Endometrial microvascular endothelial cells (primary cell): ENCODE measurements around the gene PPP1R1C. TPM values are rescaled to one million over a fixed set of nuclear protein-coding genes. Genes with fewer than 3 reads are reported as not detected.

Experiments used
- in situ Hi-C: cut with HindIII; loops from 2 replicates; pipeline ENCODE4 v1.10.0; 2017; ENCODE audit warnings: low sequenced_read_pairs, low pct_unique_long_range_greater_than_20kb; ENCODE audit errors: inconsistent ontology term
- total RNA-seq: library from RNA; depleted of rRNA; stranded (reverse); fragments of >200 nt; gene quantifications from one replicate; pipeline ENCODE4 v1.2.3, GENCODE V29; 2015; ENCODE audit errors: inconsistent ontology term

The PPP1R1C gene
- total RNA-seq, 1 donor from 2014 or later, result 0.84 TPM

DNA sequence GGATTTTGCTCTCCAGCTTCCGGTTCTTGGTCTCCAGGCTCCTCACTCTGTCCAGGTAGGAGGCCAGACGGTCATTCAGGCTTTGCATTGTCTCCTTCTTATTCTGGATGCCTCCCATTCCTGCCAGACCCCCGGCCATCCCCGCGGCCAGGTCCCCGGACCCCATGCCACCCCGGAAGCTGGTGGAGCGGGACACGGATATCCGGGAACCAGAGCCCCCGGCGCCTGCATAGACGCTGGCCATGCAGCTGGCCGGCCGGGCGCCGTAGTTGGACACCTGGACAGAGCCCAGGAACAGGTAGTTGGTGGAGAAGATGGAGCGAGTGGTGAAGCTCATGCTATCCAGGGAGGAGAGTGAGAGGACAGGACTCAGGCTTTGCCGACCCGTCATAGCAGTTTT, 23.5 kb upstream of the PPP1R1C start:
- in situ Hi-C loops, result no loop called here

DNA sequence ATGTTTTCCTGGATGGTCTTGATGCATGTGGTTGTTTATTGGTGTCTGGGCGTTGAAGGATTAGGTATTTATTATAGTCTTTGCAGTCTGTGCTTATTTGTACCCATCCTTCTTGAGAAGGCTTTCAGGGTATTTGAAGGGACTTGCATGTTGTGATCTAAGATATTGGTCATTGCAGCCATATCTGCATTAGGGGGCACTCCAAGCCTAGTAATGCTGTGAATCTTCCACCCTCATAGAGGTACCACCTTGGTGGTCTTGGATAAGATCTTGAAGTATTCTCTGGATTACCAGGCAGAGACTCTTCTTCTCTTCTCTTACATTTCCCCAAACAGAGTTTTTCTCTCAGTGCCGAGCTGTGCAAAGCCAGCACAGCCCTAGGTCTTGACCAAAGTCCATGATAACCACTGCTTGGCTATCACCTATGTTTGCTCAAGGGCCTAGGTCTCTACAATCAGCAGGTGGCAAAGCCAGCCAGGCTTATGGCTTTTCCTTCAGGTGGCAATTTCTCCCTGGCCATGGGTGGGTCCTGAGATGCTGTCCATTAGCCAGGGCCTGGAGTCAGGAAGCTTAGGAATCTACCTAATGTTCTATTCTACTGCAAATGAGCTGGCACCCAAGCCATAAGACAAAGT, 15.4 kb upstream of the PPP1R1C start:
- in situ Hi-C loops, result no loop called here

DNA sequence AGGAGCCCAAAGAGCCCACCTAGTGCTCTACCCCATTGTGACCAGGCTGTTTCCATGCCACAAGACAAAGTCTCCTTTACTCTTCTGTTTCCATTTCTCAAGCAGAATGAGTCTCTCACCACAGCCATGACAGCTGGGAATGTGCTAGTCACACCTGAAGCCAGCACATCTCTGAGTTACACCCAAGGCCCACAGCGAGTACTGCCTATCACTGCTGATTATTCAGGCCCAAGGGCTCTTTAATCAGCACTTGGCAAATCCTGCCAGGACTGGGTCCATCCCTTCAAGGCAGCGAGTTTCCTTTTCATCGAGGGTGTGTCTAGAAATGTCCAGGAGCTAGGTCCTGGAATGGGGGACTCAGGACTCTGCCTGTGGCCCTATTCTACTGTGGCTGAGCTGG, 14.6 kb upstream of the PPP1R1C start:
- in situ Hi-C loops, result no loop called here

DNA sequence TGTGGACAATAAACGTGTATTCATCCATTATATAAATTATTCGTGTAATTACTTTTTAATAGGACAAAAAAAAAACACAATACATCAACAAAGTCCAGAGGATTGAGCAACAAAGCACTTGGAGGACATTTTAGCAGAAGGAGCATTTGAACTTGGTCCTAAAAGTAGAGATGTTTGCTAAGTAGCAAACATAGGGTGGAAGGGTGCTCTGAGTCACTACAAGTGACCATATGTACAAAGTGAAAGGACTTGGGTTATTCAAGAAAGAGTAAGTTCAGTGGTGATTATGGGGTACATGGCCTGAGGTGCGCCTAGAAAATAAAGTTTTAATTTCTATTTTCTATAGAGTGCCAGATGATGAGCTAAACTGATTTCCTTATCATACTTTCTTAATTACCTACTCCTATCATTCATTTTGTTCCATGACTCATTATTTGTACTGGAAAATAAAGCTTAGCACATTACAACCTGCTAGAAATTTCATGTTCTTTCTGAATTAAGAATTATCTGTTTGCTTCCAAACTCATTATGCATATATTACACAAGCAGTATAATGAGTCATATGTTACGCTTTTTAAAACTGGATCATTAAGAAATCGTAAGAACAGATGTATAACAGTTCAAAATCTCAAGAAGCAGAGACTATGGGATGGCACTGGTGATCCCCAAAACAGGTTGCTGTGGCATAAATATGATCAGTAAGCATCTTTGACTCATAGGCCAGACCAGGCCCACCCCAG, 13.1 kb upstream of the PPP1R1C start:
- in situ Hi-C loops, result no loop called here

DNA sequence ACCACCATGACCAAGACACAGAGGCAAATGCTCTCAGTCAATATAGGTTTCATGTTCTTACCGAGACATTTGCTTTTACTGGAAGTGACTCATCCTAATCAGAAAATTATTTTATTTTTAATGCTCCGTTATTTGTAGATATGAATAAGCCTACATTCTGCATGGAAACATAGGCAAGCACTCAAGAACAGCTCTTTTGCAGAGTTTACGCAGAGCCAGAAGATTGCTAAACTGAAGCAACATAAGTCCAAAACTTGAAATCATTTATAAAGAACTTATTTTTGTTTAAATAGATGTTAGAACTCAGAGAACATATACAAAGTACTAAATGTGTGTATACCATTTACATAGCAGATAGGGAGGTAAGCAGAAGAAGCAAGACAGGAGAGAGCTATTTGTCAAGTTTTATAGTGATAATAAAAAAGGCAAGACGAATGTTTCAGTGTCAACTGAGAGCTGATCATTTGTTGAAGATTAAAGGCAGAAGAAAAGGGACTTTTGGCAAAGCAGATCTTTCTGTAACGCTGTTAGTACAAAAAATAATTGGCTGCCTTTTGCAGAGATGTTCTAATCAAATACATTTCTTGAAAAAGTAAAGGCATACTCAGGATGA, 12.4 kb upstream of the PPP1R1C start:
- in situ Hi-C loops, result no loop called here

DNA sequence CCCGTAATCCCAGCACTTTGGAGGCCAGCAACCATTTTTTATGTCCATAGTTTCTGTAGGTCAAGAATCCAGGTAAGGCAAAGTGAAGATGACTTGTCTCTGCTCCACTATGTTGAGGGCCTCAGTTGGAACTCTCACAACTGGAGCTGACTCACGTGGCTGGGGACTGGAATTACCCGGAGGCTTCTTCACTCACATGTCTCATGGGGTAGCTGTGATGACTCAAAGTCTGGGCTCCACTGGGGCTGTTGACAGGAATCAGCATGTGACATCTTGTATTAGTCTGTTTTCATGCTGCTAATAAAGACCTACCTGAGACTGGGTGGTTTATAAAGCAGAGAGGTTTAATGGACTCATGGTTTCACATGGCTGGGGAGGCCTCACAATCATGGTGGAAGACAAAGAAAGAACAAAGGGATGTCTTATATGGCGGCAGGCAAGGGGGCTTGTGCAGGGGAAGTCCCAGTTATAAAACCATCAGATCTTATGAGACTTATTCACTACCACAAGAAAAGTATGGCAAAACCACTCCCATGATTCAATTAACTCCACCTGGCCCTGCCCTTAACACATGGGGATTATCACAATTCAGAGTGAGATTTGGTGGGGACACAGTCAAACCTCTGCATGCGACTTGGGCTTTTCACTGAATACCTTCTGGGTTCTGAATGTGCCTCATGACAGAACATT, 7.8 kb upstream of the PPP1R1C start:
- in situ Hi-C loops, result no loop called here

DNA sequence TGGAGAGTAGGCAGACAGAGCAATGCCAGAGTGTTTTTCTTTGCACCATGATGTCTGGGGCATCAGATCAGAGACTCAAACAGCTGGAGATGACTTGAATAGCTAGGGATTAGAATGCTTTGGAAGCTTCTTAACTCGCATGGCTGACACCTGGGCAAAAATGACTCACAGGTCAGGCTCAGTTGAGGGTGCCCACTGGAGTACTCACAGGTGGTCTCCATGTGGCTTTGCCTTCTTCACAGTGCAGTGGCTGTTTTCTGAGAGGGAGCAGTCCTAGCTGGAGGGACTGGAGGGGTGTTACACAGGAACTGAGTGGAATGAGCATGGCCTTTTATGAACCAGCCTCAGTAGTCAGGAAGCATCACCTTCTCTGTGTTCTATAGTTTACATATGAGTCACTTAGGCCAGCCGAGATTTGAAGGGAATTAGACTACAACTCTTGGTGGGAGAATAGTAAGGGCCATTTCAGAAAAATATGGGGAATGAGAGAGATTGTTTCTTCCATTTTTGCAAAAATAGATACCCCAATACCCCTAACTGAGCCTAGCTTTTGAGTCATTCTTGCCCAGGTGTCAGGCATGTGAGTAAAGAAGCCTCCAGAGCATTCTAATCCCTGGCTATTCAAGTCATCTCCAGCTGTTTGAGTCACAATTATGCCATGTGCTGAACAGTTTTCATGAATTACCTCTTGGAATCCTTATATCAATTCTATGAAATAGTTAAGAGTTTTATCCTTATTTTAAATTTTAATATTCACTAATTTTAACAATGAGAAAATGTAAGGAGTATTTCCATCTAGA, 7.1 kb upstream of the PPP1R1C start:
- in situ Hi-C loops, result no loop called here

DNA sequence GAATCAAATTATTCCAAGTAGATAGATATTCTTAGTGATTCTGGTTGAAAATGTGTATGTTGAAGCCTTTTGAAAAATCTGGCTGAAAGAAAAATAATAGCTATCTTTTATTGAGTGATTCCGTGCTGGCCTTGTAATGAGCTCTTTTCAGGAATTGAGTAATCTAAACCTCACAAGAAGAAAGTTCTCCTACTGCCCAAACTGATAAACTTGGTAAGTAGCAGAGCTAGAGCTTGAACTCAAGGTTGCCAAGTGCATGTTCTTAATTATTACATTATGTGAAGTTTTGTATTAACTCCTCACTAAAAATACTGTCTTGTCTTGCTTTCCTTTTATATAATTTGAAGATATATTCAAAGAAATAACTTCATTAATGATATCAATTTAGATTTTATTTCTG, 1.6 kb upstream of the PPP1R1C start:
- in situ Hi-C loops, result no loop called here

DNA sequence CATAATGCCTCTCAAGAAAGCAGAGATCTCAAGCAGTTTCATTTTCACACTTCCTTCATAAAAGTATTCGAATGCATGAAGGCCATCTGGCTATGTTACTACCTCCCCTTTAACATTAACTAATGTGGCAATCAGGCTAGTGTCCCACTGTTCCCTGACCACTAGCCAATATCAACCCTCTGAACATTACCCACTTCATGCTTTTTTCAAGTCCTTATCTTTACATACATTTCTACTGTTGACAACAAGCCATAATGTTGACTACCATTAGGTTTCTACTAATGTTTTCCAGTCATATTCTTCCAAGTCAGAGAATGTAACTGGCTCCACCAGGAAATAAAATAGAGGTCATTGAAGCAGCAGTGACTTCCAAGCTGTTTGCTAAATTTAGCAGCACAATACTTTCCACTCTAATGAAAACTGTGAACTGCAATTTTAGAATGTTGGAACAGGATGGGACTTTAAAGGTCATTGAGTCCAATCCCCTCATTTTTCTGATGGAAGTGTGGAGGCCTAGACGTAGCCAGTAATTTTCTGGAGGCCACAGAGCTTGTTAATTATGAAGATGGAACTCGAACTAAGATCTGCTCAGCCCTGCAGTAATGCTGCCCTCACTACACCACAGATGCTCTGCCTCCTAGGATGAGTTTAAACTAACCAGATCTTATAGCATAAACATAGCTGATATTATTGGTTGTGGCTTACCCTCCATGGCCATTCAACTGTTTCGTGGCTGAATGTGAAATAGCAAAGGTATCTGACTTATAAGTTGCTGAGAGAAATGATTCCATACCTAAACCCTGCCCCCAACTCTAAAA, 630 bp upstream of the PPP1R1C start:
- in situ Hi-C loops, result no loop called here

DNA sequence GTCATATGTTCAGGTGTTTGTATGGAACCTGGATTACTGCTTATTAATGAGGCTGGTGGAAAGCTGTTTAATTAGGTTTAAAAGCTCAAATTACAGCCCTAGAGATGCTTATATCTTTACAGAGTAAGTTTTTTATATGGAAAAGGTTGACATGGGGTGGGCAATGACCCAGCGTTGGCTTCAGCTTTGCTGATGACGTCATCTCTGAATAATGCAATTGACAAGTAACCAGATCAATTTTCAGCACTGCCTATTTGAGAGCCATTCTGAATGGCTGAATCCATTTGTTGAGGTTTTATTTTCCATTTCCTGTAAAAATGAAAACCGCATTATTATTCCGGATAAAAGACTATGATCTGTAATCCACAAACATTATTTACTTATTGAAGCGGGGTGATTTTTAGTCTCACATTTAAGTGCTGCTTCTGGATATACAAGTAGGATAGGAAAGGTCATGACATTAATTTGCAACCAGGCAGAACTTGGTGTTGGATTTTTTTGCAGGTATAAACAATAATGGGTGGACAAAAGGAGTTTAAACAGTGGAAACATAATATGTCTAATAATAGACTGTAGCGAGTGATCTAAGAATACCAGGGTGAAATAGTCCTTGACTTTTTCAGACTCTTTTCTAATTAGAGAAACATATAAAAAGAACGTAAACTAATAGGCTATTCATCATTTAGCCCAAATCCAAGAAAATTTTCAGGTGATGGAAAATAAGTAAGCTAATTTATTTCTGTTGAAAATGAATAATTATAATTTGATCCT, 2.7 kb downstream of the PPP1R1C start:
- in situ Hi-C loops, result no loop called here

DNA sequence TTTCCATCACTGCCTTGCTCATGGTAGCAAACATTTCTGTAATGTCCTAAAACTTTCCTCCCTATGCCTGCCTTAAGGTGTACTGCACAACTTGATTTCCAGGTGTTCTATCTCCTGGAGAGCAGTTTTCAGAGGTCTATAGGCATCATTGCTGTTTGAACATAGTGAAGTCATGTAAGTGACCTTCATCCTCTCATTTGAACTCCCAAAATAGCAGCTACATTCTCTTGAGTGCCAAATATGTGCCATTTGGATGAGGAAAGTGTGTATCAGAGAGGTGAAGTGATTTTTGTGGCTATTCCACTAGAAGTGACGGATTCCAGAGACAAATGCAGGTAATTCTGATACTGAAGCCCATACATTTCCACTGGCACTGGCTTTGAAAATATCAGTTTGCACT, 3.4 kb downstream of the PPP1R1C start:
- in situ Hi-C loops, result no loop called here

DNA sequence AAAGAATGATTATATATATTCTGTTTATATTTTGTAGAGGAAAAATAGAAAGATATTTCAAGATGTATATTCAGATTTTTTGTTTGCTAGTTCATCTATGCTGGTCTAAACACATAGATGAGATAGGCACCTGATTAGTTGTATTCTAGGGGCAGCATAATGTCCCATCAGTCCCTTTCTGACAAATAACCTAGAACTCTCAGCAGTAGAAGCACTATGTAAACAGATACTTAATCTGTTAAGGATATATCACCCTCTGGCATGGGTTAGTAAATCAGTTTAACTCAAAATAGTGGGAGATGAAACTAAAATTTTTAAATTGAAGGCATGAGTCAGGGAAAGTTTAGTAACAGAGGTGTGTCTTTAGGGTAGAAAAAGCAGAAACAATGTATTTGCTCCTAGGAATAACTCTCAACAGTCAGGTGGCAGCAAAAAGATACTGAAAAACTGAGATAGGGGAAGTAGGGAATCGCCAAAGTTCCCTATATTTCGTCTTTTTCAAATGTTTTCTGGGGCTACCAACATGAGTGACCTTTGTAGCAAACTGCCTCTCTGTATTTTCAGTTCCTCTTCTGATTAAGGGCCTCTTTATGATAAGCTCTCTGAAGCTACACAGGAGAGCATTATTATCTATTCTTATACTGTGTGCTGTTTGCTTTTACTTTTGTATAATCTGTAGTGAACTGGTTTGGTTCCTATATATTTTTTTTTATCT, 5.7 kb downstream of the PPP1R1C start:
- in situ Hi-C loops, result no loop called here

DNA sequence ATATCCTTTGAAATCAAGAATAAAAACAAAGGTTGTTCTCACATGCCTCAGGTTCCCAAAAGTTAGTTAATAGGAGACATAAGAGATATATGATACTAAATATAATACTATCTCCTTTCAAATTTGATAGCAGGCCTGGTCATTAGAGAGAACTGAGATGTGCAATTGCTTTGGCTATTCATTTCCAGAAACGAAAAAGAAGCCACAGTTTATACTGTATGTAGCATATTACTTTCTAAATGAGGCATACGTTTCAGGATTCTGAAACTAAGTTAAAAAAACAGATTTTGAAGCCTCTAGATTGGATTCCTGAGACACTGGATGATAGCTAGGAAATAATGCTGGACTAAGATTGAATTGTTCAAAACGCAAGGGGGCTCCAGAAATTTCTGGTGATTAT, 7.1 kb downstream of the PPP1R1C start:
- in situ Hi-C loops, result no loop called here

DNA sequence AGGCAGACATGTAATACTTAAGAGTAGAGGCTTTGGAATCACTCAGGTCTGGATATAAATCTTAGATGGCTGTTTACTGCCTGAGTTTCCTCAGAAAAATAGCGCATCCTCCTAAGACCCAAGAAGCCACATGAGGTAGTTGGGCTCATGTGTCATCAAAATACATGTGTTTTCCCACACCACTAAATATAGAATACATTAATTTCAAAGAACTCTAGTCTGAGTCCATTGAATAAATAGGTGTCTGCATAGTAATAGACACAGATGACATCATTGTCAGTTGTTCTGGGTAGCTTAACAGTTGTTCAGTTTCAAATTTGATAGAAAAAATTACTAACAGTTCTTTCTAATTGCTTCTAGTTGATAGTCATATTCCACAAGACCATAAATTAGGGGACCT, 9.6 kb downstream of the PPP1R1C start:
- in situ Hi-C loops, result no loop called here

DNA sequence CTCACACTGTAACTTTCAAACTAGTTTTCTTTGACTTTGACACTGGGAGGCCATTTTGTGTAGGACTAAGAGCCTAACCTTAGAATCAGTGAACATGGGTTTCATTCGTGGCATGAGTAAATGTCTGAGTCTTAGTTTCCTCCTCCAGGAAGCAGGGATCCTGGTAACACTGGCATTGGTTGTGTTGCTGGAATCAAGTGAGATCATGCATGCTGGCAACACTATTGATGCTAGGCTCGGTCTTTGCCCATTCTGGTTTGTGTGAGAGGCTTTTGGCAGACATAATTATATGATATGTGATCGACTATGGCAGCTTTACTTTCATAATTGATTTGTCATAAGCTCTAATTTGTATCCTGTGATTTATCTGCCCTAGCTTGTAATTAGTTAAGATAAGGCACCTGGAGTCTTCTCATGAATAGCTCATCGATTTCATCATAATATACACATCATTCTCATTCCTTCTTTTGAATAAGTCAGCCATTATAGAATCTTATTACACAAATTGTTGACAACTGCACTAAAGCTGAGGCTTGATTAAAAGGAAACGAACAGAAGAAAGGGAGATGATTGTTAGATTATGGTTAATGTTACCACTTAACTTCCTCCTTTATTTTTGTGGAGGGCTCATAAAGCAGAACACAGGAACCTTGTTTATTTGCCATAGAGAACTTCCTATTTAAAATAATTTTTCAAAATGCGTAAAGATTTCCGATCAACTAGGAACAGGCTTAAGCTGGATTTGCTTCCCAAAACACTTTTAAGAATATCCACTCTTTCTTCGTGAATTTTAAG, 12.6 kb downstream of the PPP1R1C start:
- in situ Hi-C loops, result no loop called here

DNA sequence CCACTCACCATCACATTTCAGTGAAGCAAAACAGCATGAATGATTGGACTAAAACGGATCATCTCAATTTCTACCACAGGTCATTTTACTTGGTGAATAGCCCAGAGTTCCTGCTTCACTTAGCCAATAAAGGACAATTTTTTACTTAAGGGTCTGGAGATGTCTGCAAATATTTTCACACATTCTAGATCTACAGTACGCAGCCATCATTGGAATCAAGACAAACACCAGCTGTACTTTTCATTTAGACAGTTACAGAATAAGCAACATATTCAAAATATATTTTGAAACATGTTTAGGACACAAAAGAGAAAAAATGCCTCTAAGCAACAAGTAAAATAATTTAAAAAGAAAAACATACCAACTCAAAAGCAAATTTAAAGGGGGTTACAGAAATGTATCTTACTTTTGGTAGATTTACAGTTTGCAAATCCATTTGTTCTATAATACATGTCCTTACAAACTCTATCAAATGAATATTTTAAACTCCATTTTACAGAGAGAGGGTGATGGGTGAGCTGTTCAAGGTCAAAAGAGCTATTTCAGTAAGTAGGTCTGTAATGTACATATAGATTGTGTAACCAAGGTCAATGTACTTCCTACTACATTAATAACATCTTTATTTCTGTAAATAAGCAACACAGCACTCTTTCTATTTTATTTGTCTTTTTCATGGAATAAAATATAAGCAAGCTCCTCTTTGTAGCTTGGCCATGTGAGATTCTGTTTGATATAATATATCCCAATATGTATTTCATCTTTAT, 13.4 kb downstream of the PPP1R1C start:
- in situ Hi-C loops, result no loop called here
